GM18868 (cell line): ENCODE results near the gene SDHAF1.
"Not testable (repeated sequence)": the region's sequence is repeated elsewhere in the genome, so short reads cannot be mapped to it uniquely, and the experiment has no call there.

Experiments used
- ATAC-seq: cut with Tn5 transposase; IDR thresholded peaks from one replicate; pipeline ENCODE4 v1.9.1; 2021; ENCODE audit warnings: mild to moderate bottlenecking, moderate library complexity; ENCODE audit not compliant: unreplicated experiment

The SDHAF1 gene

DNA sequence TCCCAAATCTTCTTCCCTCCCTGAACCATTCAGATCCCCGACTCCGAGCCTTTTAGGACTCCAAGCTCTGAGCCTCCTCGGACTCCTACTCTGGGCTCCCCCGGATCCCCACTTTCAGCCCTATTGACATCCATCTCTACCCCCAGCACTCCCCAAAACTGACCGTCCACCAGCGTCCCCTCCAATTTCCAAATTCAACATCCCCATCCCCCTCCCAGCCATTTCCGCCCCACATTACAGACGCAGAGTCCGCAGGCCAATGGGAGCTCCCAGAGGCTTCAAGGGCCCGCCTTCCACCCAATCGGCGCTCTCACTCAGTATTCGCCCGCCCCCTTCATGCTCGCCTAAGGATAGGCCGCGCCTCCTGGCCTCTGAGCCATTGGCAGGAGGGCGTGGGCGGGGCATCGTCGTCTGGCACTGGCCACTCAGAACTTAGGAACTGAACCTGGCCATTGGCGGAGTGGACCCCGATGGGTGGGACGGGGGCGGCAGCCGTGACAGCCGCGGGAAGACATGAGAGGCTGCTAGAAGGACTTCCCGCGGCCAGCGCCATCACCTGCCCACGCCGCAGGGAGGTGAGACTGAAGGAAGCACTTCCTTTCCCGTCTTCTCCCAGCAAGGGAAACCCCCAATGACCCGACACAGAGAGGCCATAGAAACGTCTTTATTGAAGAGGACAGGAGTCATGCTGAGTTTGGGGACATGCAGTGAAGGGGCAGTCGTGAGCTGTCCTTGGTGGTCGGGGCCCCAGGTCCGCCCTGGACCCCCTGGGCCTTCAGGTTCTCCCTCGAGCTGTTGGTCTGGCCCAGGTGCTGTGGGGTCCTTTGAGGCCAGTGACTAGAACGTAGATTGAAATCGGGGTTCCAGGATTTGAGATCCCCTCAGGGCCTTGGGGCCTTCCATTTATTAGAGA is 19.3 kb downstream of the SDHAF1 start, which contains the start of gene ALKBH6:
Gene ALKBH6 (minus strand): TSS at position 202 of the 913 bp plus-strand sequence. CDS start 816 bp downstream, outside the sequence.
- ATAC-seq = peak; percentile 96

DNA sequence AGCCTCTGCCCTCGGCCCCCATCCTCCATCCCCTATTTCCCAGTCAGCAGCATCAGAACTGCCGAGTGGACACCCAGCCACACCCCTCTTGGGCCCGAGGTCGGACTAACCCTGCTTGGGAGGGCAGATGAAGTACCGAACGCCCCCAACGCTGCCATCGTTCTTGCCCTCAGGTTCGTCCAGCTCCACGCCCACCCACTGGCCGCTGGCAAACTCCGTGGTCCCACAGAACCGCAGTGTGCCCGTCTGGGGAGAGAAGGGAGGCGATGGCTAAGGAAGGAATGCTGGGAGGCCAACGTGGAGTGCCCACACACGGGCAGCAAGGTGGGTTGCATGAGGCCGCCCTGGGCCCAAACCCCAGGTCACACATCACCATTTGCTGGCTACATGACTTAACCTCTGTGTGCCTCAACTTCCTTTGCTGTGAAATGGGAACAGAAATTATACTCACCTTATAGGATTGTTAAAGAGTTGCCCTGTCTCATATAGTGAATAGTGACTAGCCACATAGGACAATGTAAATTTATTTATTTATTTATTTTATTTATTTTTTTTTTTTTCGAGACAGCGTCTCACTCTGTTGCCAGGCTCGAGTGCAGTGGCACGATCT is 24.2 kb downstream of the SDHAF1 start:
- ATAC-seq = no peak

DNA sequence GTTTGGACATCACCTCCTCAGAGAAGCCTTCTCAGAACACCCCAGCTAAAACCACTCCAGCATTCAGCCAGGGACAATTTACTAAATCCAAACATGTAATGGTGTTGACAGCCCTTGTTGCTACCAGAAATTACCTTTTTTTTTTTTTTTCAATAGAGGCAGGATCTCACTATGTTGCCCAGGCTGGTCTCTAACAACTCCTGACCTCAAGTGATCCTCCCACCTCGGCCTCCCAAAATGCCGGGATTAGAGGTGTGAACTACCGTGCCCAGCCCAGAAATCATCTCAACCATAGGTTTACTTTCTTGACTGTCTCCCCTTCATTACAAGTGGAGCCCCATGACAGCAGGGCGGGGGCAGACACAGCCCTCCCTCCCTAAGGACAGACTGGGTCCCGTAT is 28.4 kb downstream of the SDHAF1 start:
- ATAC-seq = no peak

GRCh38 chr19:36025541-36025940 is 30.6 kb downstream of the SDHAF1 start:
- ATAC-seq = no peak

- ATAC-seq = no peak
Measured at GRCh38 chr19:36026091-36026876, 31.3 kb downstream of the SDHAF1 start.

DNA sequence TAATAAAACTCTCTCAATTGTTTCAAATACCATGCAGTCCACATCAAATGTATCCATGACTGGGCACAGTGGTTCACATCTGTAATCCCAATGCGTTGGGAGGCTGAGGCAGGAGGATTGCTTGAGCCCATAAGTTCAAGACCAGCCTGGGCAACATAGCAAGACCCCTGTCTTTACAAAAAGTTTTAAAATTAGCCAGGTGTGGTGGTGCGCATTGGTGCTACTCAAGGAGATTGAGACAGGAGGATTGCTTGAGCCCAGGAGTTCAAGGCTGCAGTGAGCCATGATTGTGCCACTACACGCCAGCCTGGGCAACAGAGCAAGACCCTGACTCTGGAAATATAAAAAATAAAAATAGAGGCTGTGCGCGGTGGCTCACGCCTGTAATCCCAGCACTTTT is 32.7 kb downstream of the SDHAF1 start:
- no peak for ATAC-seq

DNA sequence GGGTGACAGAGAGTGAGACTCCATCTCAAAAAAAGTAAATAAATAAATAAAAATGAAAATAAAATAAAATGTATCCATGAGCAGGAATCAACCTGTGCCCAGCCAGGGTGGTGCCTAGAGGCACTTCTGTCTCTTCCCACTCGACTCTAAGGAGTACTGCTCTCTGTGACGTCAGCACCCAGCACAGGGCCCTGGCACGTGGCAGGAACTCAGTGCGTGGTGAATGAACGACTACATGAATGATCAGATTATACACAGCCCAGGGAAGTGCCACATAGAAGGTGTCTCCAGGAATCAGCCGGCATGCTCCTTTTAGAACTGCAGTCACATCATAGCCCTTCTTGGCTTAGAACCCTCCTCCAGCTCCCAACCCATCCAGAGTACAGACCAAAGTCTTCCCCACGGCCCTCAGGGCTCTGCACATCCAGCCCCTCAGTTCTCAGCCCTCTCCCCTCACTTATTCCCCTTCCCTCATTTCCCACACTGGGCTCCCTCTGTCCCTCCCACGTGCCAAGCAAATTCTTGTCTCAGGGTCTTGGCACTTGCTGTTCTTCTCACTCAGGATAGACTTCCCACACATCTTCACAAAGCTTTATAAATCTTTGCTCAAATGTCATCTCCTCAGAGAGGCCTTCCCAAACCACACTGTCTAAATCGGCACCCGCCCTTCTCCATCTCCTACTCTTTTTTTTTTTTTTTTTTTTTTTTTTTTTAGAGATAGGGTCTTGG is 33.5 kb downstream of the SDHAF1 start:
- ATAC-seq = no peak

- ATAC-seq = no peak
Measured at GRCh38 chr19:36030264-36031148, 35.5 kb downstream of the SDHAF1 start.

DNA sequence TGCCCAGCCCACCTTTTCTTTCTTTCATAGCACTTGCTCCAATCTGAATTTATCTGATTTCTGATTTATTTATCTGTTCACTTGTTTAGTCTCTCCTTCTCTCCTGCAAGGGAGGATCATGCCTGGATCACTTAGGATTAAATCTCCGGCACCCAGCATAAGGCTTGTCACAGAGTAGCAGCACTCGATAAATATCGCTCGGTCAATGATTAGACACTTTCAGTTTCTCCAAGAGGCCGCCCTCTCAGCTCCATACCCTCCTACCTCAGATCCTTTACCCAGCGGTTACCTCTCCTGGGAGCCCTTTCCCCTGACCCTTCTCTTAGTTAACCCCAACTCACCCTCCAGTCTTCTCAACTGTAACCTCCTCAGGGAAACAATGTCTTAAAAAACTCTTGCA is 36.3 kb downstream of the SDHAF1 start:
- ATAC-seq = no peak

DNA sequence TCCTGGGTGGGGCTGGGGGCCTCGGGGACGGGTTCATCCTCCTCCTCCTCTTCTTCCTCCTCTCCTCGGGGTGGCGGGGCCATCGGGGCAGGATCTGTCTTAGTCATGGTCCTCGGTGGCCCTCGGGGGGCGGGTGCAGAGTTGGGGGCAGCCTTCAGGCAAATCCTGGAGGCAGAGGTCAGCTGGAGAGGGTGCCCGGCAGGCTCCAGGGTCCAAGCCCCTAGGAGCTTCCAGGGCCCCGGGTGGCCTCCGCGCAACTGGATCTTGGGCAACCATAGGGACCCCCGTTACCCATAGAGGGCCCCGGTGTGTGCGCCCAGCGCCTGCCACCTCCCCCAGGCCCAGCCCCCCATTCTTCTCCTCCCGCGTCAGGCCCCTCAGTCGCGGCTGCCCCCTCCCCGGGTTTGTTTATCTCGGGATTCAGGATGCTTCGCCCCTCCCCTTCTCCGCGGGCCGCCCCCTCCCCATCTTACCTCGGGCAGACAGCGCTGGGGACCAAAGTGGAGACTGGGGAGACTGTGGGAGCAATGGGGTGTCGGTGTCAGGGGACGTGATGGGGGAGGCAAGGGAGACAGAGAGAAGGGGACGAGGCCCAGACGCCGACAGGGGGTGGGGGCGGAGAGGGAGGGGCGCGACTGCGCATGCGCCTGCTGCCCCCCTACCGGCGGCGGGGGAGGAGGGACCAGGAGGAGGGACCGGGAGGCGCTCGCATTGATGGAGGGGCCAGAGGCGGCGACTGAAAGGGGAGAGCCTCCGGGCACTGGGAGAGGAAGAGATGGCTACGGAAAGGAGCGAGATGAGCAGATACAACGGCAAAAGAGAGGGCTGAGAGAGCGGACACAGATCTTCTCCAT is 37.5 kb downstream of the SDHAF1 start, which contains the start of gene CLIP3:
Gene CLIP3 (minus strand): TSS at position 623 of the 854 bp plus-strand sequence. CDS start 516 bp downstream, at position 107.
- no peak for ATAC-seq

GRCh38 chr19:36040495-36040894 is 45.5 kb downstream of the SDHAF1 start:
- ATAC-seq = no peak

DNA sequence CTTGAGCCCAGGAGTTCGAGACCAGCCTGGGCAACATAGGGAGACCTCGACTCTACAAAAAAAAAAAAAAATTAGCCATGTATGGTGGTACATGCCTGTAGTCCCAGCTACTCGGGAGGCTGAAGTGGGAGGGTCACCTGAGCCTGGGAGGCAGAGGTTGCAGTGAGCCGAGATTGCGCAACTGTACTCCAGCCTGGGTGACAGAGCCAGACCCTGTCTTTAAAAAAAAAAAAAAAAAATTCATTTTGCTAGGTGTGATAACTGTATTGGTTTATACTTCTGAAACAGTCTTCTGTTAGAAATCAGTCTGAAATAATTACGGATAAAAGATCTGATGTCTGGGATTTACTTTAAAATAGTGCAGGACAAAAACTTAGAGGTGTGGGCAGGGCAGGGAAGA is 46.1 kb downstream of the SDHAF1 start:
- not testable (repeated sequence) for ATAC-seq

- ATAC-seq = no peak
Measured at GRCh38 chr19:36041831-36042230, 46.8 kb downstream of the SDHAF1 start.

GRCh38 chr19:36043952-36044351 is 49.0 kb downstream of the SDHAF1 start:
- ATAC-seq = no peak
